AG10803 (cell line): ENCODE measurements around the gene USP20.

ENCODE experiments used
- DNase-seq: peaks from one replicate; pipeline ENCODE4 v3.0.0; 2010; ENCODE audit warnings: low read depth
- H3K4me3 ChIP-seq: 2 replicates; pipeline ENCODE4 v1.5.1; 2011; ENCODE audit warnings: mild to moderate bottlenecking, low read length, control low read depth
- CTCF ChIP-seq: conservative IDR thresholded peaks from 2 replicates; pipeline ENCODE4 v1.5.1; 2011; ENCODE audit warnings: mild to moderate bottlenecking, low read length, control low read depth, inconsistent platforms

The USP20 gene

DNA sequence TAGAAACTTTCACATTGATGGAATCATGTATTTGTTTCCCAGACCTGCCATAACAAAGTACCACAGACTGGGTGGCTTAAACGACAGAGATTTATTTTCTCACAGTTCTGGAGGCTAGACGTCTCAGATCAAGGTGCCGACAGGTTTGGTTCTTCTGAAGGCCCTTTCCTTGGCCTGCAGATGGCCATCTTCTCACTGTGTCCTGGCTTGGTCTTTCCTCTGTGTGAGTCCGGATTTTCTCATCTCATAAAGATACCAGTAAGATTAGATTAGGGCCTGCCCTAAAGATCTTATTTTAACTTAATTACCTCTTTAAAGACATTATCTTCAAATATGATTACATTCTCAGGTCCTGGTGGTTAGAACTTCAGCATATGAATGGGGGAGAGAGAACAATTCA, 5.8 kb downstream of the USP20 start:
- no peak for TF ChIP-seq CTCF
- no peak for DNase-seq
- H3K4me3 ChIP-seq, result no peak overlapping the region

GRCh38 chr9:129845373-129845772, 10.1 kb downstream of the USP20 start:
- no peak for TF ChIP-seq CTCF
- no peak for DNase-seq
- H3K4me3 ChIP-seq, result no peak overlapping the region

DNA sequence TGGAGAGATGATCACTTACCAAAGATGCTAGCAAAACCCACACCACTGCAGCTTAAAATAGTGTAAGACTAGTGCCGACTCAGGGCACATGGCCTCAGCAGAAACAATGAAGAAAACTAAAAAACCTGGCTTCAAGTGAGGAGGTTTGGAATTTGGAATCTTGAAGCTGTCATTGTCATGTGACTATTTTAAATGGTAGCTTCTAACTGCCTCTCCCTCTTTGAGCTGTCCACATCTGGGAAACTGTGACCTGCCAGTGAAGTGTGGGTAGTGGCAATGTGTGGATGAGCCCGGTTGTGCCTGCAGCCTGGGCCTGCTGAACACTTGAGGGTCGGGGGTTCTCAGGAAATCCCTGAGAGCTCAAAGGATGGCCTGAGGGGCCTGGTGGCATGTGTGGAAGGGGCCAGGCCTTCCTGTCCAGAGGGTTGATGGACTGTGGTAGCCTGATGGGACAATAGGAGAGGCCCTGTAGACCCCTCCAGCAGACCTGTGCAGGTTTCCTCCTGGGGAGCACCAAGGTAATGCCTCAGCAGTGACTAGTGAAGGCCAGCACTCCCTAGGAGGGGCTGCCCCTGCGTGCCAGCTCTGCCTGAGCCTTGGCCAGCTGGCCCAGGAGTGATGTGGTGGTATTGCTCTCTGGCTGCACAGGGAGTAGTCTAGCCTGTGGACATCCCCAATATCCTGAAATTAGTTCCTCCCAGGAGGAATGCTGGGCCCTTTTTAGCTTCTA, 13.6 kb downstream of the USP20 start:
- no peak for TF ChIP-seq CTCF
- DNase-seq, result no peak
- H3K4me3 ChIP-seq, result no peak overlapping the region

GRCh38 chr9:129849901-129850300, 14.6 kb downstream of the USP20 start:
- TF ChIP-seq CTCF, result no peak
- DNase-seq, result no peak
- no peak overlapping the region for H3K4me3 ChIP-seq

- DNase-seq, result no peak
- H3K4me3 ChIP-seq, result no peak overlapping the region
- no peak for TF ChIP-seq CTCF
Measured at GRCh38 chr9:129850821-129851550, 15.7 kb downstream of the USP20 start.

GRCh38 chr9:129851821-129852220, 16.6 kb downstream of the USP20 start:
- no peak overlapping the region for H3K4me3 ChIP-seq
- DNase-seq, result no peak
- TF ChIP-seq CTCF, result no peak

GRCh38 chr9:129852579-129852978, 17.3 kb downstream of the USP20 start:
- TF ChIP-seq CTCF, result no peak
- no peak for DNase-seq
- no peak overlapping the region for H3K4me3 ChIP-seq
